H9 (cell line): Measurements from ENCODE around the gene MAST4. TPM values are rescaled to one million over a fixed set of nuclear protein-coding genes. Genes with fewer than 3 reads are reported as not detected.

Source experiments
- DNase-seq: peaks from one replicate; pipeline ENCODE4 v3.0.0-alpha.2; 2017
- H2AFZ ChIP-seq: one replicate; pipeline ENCODE4 v1.6.1; 2013; ENCODE audit warnings: mild to moderate bottlenecking, low read length, control low read depth, moderate library complexity
- H2AK5ac ChIP-seq: 2 replicates; pipeline ENCODE4 v1.6.1; 2013; ENCODE audit warnings: low read length, control low read depth, mixed read lengths; ENCODE audit not compliant: insufficient read length
- H2BK120ac ChIP-seq: one replicate; pipeline ENCODE4 v1.6.1; 2013; ENCODE audit warnings: low read depth, mild to moderate bottlenecking, low read length, control low read depth, inconsistent platforms; ENCODE audit not compliant: poor library complexity, severe bottlenecking
- H2BK12ac ChIP-seq: 2 replicates; pipeline ENCODE4 v1.6.1; 2013; ENCODE audit warnings: low read length, control low read depth, mixed read lengths, low read depth; ENCODE audit not compliant: insufficient read length
- H2BK15ac ChIP-seq: 2 replicates; pipeline ENCODE4 v1.6.1; 2013; ENCODE audit warnings: low read depth, low read length, control low read depth
- H2BK20ac ChIP-seq: one replicate; pipeline ENCODE4 v1.6.1; 2013; ENCODE audit warnings: low read depth, mild to moderate bottlenecking, low read length, control low read depth, inconsistent platforms; ENCODE audit not compliant: poor library complexity, severe bottlenecking
- H2BK5ac ChIP-seq: 2 replicates; pipeline ENCODE4 v1.6.1; 2013; ENCODE audit warnings: low read length, control low read depth, mixed read lengths; ENCODE audit not compliant: insufficient read length
- H3K14ac ChIP-seq: 2 replicates; pipeline ENCODE4 v1.6.1; 2013; ENCODE audit warnings: low read length, control low read depth; ENCODE audit not compliant: insufficient read depth
- H3K18ac ChIP-seq: 2 replicates; pipeline ENCODE4 v1.6.1; 2013; ENCODE audit warnings: low read depth, mild to moderate bottlenecking, mixed read lengths, low read length, control low read depth; ENCODE audit not compliant: insufficient read length
- H3K23ac ChIP-seq: 2 replicates; pipeline ENCODE4 v1.6.1; 2013; ENCODE audit warnings: low read length, control low read depth, mixed read lengths, low read depth; ENCODE audit not compliant: insufficient read length
- H3K23me2 ChIP-seq: 2 replicates; pipeline ENCODE4 v1.6.1; 2013; ENCODE audit warnings: low read depth, mild to moderate bottlenecking, mixed read lengths, low read length, control low read depth; ENCODE audit not compliant: insufficient read length, poor library complexity, severe bottlenecking
- H3K27ac ChIP-seq: 2 replicates; pipeline ENCODE4 v1.5.1; 2013; ENCODE audit warnings: low read length, control low read depth, mixed read lengths, low read depth; ENCODE audit not compliant: insufficient read length
- H3K27me3 ChIP-seq: 2 replicates; pipeline ENCODE4 v1.6.1; 2013; ENCODE audit warnings: low read length, control low read depth, inconsistent platforms; ENCODE audit not compliant: insufficient read depth
- H3K4ac ChIP-seq: 2 replicates; pipeline ENCODE4 v1.6.1; 2013; ENCODE audit warnings: low read depth, mild to moderate bottlenecking, control low read depth, inconsistent platforms, low read length, moderate library complexity
- H3K4me1 ChIP-seq: 2 replicates; pipeline ENCODE4 v1.6.1; 2013; ENCODE audit warnings: low read length, control low read depth, inconsistent platforms; ENCODE audit not compliant: insufficient read depth
- H3K4me2 ChIP-seq: 2 replicates; pipeline ENCODE4 v1.6.1; 2013; ENCODE audit warnings: low read length, control low read depth, mixed read lengths; ENCODE audit not compliant: insufficient read length, insufficient read depth
- H3K56ac ChIP-seq: 2 replicates; pipeline ENCODE4 v1.6.1; 2013; ENCODE audit warnings: low read depth, mild to moderate bottlenecking, mixed read lengths, low read length, control low read depth; ENCODE audit not compliant: insufficient read length
- H3K79me1 ChIP-seq: 2 replicates; pipeline ENCODE4 v1.6.1; 2013; ENCODE audit warnings: low read depth, mild to moderate bottlenecking, moderate library complexity, low read length, control low read depth, inconsistent platforms; ENCODE audit not compliant: insufficient read depth, poor library complexity, severe bottlenecking
- H3K79me2 ChIP-seq: 2 replicates; pipeline ENCODE4 v1.6.1; 2013; ENCODE audit warnings: low read length, control low read depth, inconsistent platforms; ENCODE audit not compliant: insufficient read depth
- H3K9ac ChIP-seq: 2 replicates; pipeline ENCODE4 v1.6.1; 2013; ENCODE audit warnings: low read length, control low read depth, mixed read lengths; ENCODE audit not compliant: insufficient read length; ENCODE audit errors: extremely low read depth
- H3K9me3 ChIP-seq: one replicate; pipeline ENCODE4 v1.6.1; 2013; ENCODE audit warnings: low read depth, low read length, inconsistent platforms; ENCODE audit not compliant: control insufficient read depth
- H3T11ph ChIP-seq: one replicate; pipeline ENCODE4 v1.6.1; 2013; ENCODE audit warnings: mild to moderate bottlenecking, low read length, control low read depth, inconsistent platforms
- H4K20me1 ChIP-seq: one replicate; pipeline ENCODE4 v1.6.1; 2013; ENCODE audit not compliant: control insufficient read depth, insufficient read length, insufficient read depth
- H4K5ac ChIP-seq: 2 replicates; pipeline ENCODE4 v1.6.1; 2013; ENCODE audit warnings: low read depth, mild to moderate bottlenecking, mixed read lengths, low read length, control low read depth; ENCODE audit not compliant: insufficient read length
- H4K8ac ChIP-seq: replicated peaks from 2 replicates; pipeline ENCODE4 v1.6.1; 2013; ENCODE audit warnings: low read length, control low read depth, mixed read lengths, low read depth; ENCODE audit not compliant: insufficient read length
- H4K91ac ChIP-seq: 2 replicates; pipeline ENCODE4 v1.6.1; 2013; ENCODE audit warnings: low read depth, mild to moderate bottlenecking, moderate library complexity, mixed read lengths, low read length, control low read depth; ENCODE audit not compliant: insufficient read length
- H3K27ac Mint-ChIP-seq, 3 experiments: 2 replicates in 2 of 3; 3 replicates in 1 of 3; pipeline ENCODE4 v1.8.0; 2020 to 2021; ENCODE audit warnings: mixed read lengths in 3 of 3, mild to moderate bottlenecking in 1 of 3, moderate library complexity in 1 of 3
- H3K27me3 Mint-ChIP-seq: 2 replicates; pipeline ENCODE4 v1.8.0; 2021; ENCODE audit warnings: low read depth, mild to moderate bottlenecking, moderate library complexity, mixed read lengths
- H3K36me3 Mint-ChIP-seq, 3 experiments: 2 replicates in 2 of 3; 3 replicates in 1 of 3; pipeline ENCODE4 v1.8.0; 2020 to 2021; ENCODE audit warnings: low read depth in 3 of 3, mixed read lengths in 3 of 3; ENCODE audit not compliant: insufficient read depth in 1 of 3
- H3K4me1 Mint-ChIP-seq, 2 experiments: 2 replicates each; pipeline ENCODE4 v1.8.0; 2020; ENCODE audit warnings: mixed read lengths in 2 of 2
- H3K4me3 Mint-ChIP-seq, 2 experiments: 2 replicates in 1 of 2; 3 replicates in 1 of 2; pipeline ENCODE4 v1.8.0; 2020 to 2021; ENCODE audit warnings: mild to moderate bottlenecking in 2 of 2, mixed read lengths in 2 of 2, moderate library complexity in 1 of 2
- H3K9me3 Mint-ChIP-seq, 2 experiments: 2 replicates in 1 of 2; 3 replicates in 1 of 2; pipeline ENCODE4 v1.8.0; 2020; ENCODE audit warnings: mild to moderate bottlenecking in 2 of 2, mixed read lengths in 2 of 2, moderate library complexity in 1 of 2
- WGBS: extraction: QIAGEN DNeasy Blood & Tissue Kit; methylation state at CpG from one replicate; pipeline ENCODE4 v1.1.7; 2013; ENCODE audit warnings: missing lambda C conversion rate, low lambda C conversion rate, mixed read lengths; ENCODE audit not compliant: insufficient read length; ENCODE audit errors: extremely low coverage; 5-methylcytosine and 5-hydroxymethylcytosine counted together
- total RNA-seq: library from RNA; stranded (reverse); gene quantifications from 2 replicates; pipeline ENCODE4 v1.2.1, GENCODE V29; 2021
- TF ChIP-seq, protein P1 (sequence below): fragments of 200-600 bp; sonication (generic); conservative IDR thresholded peaks from 3 replicates; pipeline ENCODE4 v1.8.0; 2021; ENCODE audit warnings: antibody characterized with exemption, mild to moderate bottlenecking

The MAST4 gene
- total RNA-seq, 1 experiment from 2014 or later: 3.7 TPM

DNA sequence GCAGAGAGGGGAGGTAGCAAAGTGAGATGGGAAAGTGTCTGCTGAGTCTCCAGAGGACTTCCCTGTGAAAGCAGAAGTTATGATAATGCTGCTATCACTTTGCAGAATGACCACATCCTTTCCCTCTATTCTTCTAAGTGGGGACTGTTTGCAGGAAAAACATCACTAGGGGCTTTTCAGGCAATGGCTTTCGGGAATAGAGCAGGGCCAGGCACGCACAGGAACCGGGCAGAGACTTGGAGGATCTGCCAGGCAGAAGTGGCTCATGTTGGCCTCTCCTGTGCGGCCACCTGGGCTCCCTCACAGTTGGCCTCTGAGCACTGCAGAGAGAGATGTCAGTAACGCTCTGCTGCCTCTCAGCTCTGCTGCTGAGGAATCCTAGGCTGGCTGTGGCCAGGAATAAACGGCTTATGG lies 214.7 kb downstream of the MAST4 start:
- no peak overlapping the region for H3K56ac ChIP-seq
- H4K91ac ChIP-seq: no peak overlapping the region
- H3K79me1 ChIP-seq: no peaks in the 10 kb centered on the region
- no peaks in the 10 kb centered on the region for H4K20me1 ChIP-seq
- no peak overlapping the region for H3K4ac ChIP-seq
- no peak overlapping the region for H3T11ph ChIP-seq
- no CpG with 5 or more reads among the region's 6 CpGs for WGBS
- no peaks in the 10 kb centered on the region for H3K9me3 Mint-ChIP-seq
- H3K79me2 ChIP-seq: no peaks in the 10 kb centered on the region
- no peak overlapping the region for H3K27ac ChIP-seq
- no peak overlapping the region for H3K9ac ChIP-seq
- no peak overlapping the region for H3K4me2 ChIP-seq
- peaks cover 16 to 29% of the 10 kb centered on the region in 2 experiments for H3K4me1 Mint-ChIP-seq
- no peaks in the 10 kb centered on the region for H3K36me3 Mint-ChIP-seq
- no peak overlapping the region for H3K14ac ChIP-seq
- no peak overlapping the region for H3K27ac Mint-ChIP-seq
- H3K9me3 ChIP-seq: no peaks in the 10 kb centered on the region
- peaks cover 2% of the 10 kb centered on the region; the same call in 1 of the 2 replicates for H3K4me1 ChIP-seq
- H3K27me3 Mint-ChIP-seq: no peaks in the 10 kb centered on the region; the same call in 1 of the 2 replicates
- no peak overlapping the region for H3K18ac ChIP-seq
- H2BK5ac ChIP-seq: no peak overlapping the region
- no peak overlapping the region for H4K5ac ChIP-seq
- DNase-seq: no peak
- TF ChIP-seq, protein P1, sequence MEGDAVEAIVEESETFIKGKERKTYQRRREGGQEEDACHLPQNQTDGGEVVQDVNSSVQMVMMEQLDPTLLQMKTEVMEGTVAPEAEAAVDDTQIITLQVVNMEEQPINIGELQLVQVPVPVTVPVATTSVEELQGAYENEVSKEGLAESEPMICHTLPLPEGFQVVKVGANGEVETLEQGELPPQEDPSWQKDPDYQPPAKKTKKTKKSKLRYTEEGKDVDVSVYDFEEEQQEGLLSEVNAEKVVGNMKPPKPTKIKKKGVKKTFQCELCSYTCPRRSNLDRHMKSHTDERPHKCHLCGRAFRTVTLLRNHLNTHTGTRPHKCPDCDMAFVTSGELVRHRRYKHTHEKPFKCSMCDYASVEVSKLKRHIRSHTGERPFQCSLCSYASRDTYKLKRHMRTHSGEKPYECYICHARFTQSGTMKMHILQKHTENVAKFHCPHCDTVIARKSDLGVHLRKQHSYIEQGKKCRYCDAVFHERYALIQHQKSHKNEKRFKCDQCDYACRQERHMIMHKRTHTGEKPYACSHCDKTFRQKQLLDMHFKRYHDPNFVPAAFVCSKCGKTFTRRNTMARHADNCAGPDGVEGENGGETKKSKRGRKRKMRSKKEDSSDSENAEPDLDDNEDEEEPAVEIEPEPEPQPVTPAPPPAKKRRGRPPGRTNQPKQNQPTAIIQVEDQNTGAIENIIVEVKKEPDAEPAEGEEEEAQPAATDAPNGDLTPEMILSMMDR: no peak
- H2BK20ac ChIP-seq: no peak overlapping the region
- H3K4me3 Mint-ChIP-seq: no peak overlapping the region
- H2AFZ ChIP-seq: no peak overlapping the region
- no peak overlapping the region for H2BK15ac ChIP-seq
- H2BK120ac ChIP-seq: no peak overlapping the region
- no peaks in the 10 kb centered on the region for H3K23me2 ChIP-seq
- no peak overlapping the region for H4K8ac ChIP-seq
- H2BK12ac ChIP-seq: no peak overlapping the region
- H3K27me3 ChIP-seq: no peaks in the 10 kb centered on the region
- no peak overlapping the region for H2AK5ac ChIP-seq
- H3K23ac ChIP-seq: no peak overlapping the region
